ENCODE data around the gene LRP1. TPM values are rescaled to one million over a fixed set of nuclear protein-coding genes. Genes with fewer than 3 reads are reported as not detected.
A peak's percentile ranks its signal among the peaks of the same experiment; 100 is the strongest.

The LRP1 gene
- total RNA-seq, 6 experiments from 2014 or later: 187 to 332 (median 201) TPM

- H3K4me3 Mint-ChIP-seq: peak overlapping the region; percentile 99
- peaks cover 28% of the 10 kb centered on the region for H3K36me3 Mint-ChIP-seq (ENCODE audit: low read depth)
- H3K27ac Mint-ChIP-seq: peak overlapping the region; percentile 100
- peaks cover 46% of the 10 kb centered on the region for H3K4me1 Mint-ChIP-seq (ENCODE audit: low read depth)
- no peak for TF ChIP-seq CTCF (IDR thresholded peaks at IDR 0.05)
- H3K27me3 Mint-ChIP-seq (ENCODE audit: insufficient read depth): peaks cover 4% of the 10 kb centered on the region
- H3K9me3 Mint-ChIP-seq: no peaks in the 10 kb centered on the region
- no peak for DNase-seq
Observed at GRCh38 chr12:57230381-57231155, 102.3 kb downstream of the LRP1 start.

GRCh38 chr12:57231276-57232021 lies 103.2 kb downstream of the LRP1 start:
- Mint-ChIP-seq H3K27ac (peak overlapping the region; percentile 100; the same call in 1 of the 2 replicates), H3K4me1 (ENCODE audit: low read depth) (peaks cover 44% of the 10 kb centered on the region), H3K27me3 (ENCODE audit: insufficient read depth) (peaks cover 4% of the 10 kb centered on the region), H3K9me3 (no peaks in the 10 kb centered on the region), H3K36me3 (ENCODE audit: low read depth) (peaks cover 28% of the 10 kb centered on the region), H3K4me3 (peak overlapping the region; percentile 99)
- no peak for TF ChIP-seq CTCF (IDR thresholded peaks at IDR 0.05)
- no peak for DNase-seq

GRCh38 chr12:57232156-57232756 lies 104.0 kb downstream of the LRP1 start:
- no peak for DNase-seq
- Mint-ChIP-seq H3K4me1 (ENCODE audit: low read depth) (peaks cover 46% of the 10 kb centered on the region), H3K27ac (no peak overlapping the region; the same call in 1 of the 2 replicates), H3K36me3 (ENCODE audit: low read depth) (peaks cover 28% of the 10 kb centered on the region), H3K4me3 (no peak overlapping the region), H3K9me3 (no peaks in the 10 kb centered on the region), H3K27me3 (ENCODE audit: insufficient read depth) (peaks cover 4% of the 10 kb centered on the region)
- no peak for TF ChIP-seq CTCF (IDR thresholded peaks at IDR 0.05)

GRCh38 chr12:57233357-57234232 lies 105.3 kb downstream of the LRP1 start:
- no peak for TF ChIP-seq CTCF (IDR thresholded peaks at IDR 0.05)
- no peak overlapping the region for H3K4me3 Mint-ChIP-seq
- peaks cover 49% of the 10 kb centered on the region for H3K4me1 Mint-ChIP-seq (ENCODE audit: low read depth)
- H3K27me3 Mint-ChIP-seq (ENCODE audit: insufficient read depth): peaks cover 4% of the 10 kb centered on the region
- H3K9me3 Mint-ChIP-seq: no peaks in the 10 kb centered on the region; the same call in 1 of the 2 replicates
- H3K27ac Mint-ChIP-seq: peak overlapping the region; percentile 38
- peaks cover 28% of the 10 kb centered on the region for H3K36me3 Mint-ChIP-seq (ENCODE audit: low read depth)
- DNase-seq: no peak

GRCh38 chr12:57234233-57234570 lies 105.9 kb downstream of the LRP1 start:
- DNase-seq: no peak
- TF ChIP-seq CTCF (IDR thresholded peaks at IDR 0.05): no peak
- H3K36me3 Mint-ChIP-seq (ENCODE audit: low read depth): peaks cover 28% of the 10 kb centered on the region
- no peak overlapping the region for H3K4me3 Mint-ChIP-seq
- H3K27ac Mint-ChIP-seq: peak overlapping the region; percentile 38
- no peaks in the 10 kb centered on the region; the same call in 1 of the 2 replicates for H3K9me3 Mint-ChIP-seq
- peaks cover 48% of the 10 kb centered on the region for H3K4me1 Mint-ChIP-seq (ENCODE audit: low read depth)
- peaks cover 4% of the 10 kb centered on the region for H3K27me3 Mint-ChIP-seq (ENCODE audit: insufficient read depth)

All from HFFc6 (cell line).